Psoas muscle (tissue), 8 donors: ENCODE data around the gene SDHA. TPM values are rescaled to one million over a fixed set of nuclear protein-coding genes. Genes with fewer than 3 reads are reported as not detected.

Experiments used
- ATAC-seq, 4 donors: fragments of 200-7000 bp; cut with Tn5 transposase; one replicate each; pipeline ENCODE4 v1.9.1; 2020; ENCODE audit warnings: moderate library complexity in 3 of 4, mild to moderate bottlenecking in 2 of 4
- DNase-seq, 2 donors: peaks; one replicate each; pipeline ENCODE4 v3.0.0-alpha.2; 2020
- H3K27ac ChIP-seq: fragments of 200-600 bp; one replicate; pipeline ENCODE4 v1.8.0; 2022
- H3K27me3 ChIP-seq, 3 donors: fragments of 200-600 bp in 1 of 3; one replicate each; pipeline versions ENCODE4 v1.6.1 to v1.8.0; 2013 to 2022; ENCODE audit warnings: low read length in 2 of 3, mild to moderate bottlenecking in 2 of 3, moderate library complexity in 1 of 3; ENCODE audit not compliant: insufficient read depth in 3 of 3
- H3K36me3 ChIP-seq, 2 donors: fragments of 200-600 bp in 1 of 2; one replicate each; pipeline versions ENCODE4 v1.6.1 to v1.8.0; 2013 to 2022; ENCODE audit warnings: low read depth in 1 of 2, mild to moderate bottlenecking in 1 of 2, moderate library complexity in 1 of 2; ENCODE audit not compliant: insufficient read depth in 1 of 2
- H3K4me1 ChIP-seq: fragments of 200-600 bp; one replicate; pipeline ENCODE4 v1.8.0; 2022
- H3K4me3 ChIP-seq: fragments of 200-600 bp; one replicate; pipeline ENCODE4 v1.8.0; 2022; ENCODE audit warnings: mild to moderate bottlenecking
- H3K9me3 ChIP-seq: fragments of 200-600 bp; one replicate; pipeline ENCODE4 v1.8.0; 2022
- CTCF ChIP-seq: fragments of 200-600 bp; IDR thresholded peaks from one replicate; pipeline ENCODE4 v1.8.0; 2022; ENCODE audit warnings: antibody characterized with exemption
- WGBS, 3 donors: extraction: QIAGEN DNeasy Blood & Tissue Kit; methylation state at CpG; one replicate each; pipeline versions ENCODE4 v1.1.6 to v1.1.7; 2013; 5-methylcytosine and 5-hydroxymethylcytosine counted together
- intact Hi-C, 2 donors: fragments of 100-400 bp; cut with DNase I; formaldehyde crosslinking; loops; one replicate each; pipeline versions ENCODE4 v1.11.0 to v1.14.2; 2022
- polyA plus RNA-seq, 3 donors: library from polyadenylated mRNA; stranded (reverse); fragments of 200-250 nt; gene quantifications; one replicate each; pipeline ENCODE4 v1.2.3, GENCODE V29; 2013
- total RNA-seq, 4 donors: library from RNA; stranded (reverse); fragmentation: NEBNext Ultra II Directional in 2 of 4; extraction: Animal tissue kit (Norgen Biotek cat#: 25700) in 2 of 4; gene quantifications; one replicate each; pipeline versions ENCODE4 v1.2.1 to v1.2.4, GENCODE V29; 2021 to 2023
- donor health status: healthy with polysubstance abuse.
- donor health status: DM: no; HTN: no; CAD: no; lungs with moderate emphysema.
- donor health status: Bipolar disorder and iron deficiency.
- donor health status: healthy.
- donor health status: DM: yes; HTN: yes; CAD: no.
- donor health status: DM: no; HTN: no; CAD: no.
- donor health status: DM: no; HTN: no; CAD: no.
- donor health status: DM: yes; HTN: yes; CAD: no.

Gene SDHA
- total and polyA plus RNA-seq, 7 donors, result 160 to 363 (median 269) TPM

- Histone ChIP-seq H3K36me3 (no peaks in the 10 kb centered on the region), H3K4me3 (no peak overlapping the region), H3K27ac (no peak overlapping the region), H3K27me3 (peaks cover 0 to 12% (median 0%) of the 10 kb centered on the region in 3 donors), H3K9me3 (no peaks in the 10 kb centered on the region), H3K4me1 (no peaks in the 10 kb centered on the region)
- no peak for TF ChIP-seq CTCF
- DNase-seq, result peak; percentile 9 to 48
- intact Hi-C loops, result no loop called here
- 83 to 88% (median 83%) methylated on average over 21 to 23 of the region's 23 CpGs for WGBS, 3 donors
- ATAC-seq, result no peak
Measured at GRCh38 chr5:171801-172331, 46.3 kb upstream of the SDHA start.

GRCh38 chr5:172421-172820 lies 45.7 kb upstream of the SDHA start:
- Histone ChIP-seq H3K4me1 (no peaks in the 10 kb centered on the region), H3K27me3 (peaks cover 0 to 12% (median 0%) of the 10 kb centered on the region in 3 donors), H3K36me3 (no peaks in the 10 kb centered on the region), H3K9me3 (no peaks in the 10 kb centered on the region), H3K27ac (no peak overlapping the region), H3K4me3 (no peak overlapping the region)
- WGBS, 3 donors, result 79 to 82% (median 79%) methylated on average over 13 of the region's 13 CpGs
- TF ChIP-seq CTCF, result no peak
- DNase-seq (peak in 1 of 2 donors; percentile 16), ATAC-seq (no peak)
- intact Hi-C loops, result no loop called here

GRCh38 chr5:172841-173251 lies 45.3 kb upstream of the SDHA start:
- intact Hi-C loops, result no loop called here
- Histone ChIP-seq H3K36me3 (no peaks in the 10 kb centered on the region), H3K27me3 (peaks cover 0 to 12% (median 0%) of the 10 kb centered on the region in 3 donors), H3K4me1 (no peaks in the 10 kb centered on the region), H3K9me3 (no peaks in the 10 kb centered on the region), H3K4me3 (no peak overlapping the region), H3K27ac (no peak overlapping the region)
- 77 to 83% (median 81%) methylated on average over 17 of the region's 17 CpGs for WGBS, 3 donors
- ATAC-seq, result no peak
- peak; percentile 3 to 28 for DNase-seq
- no peak for TF ChIP-seq CTCF

GRCh38 chr5:173392-174290 lies 44.5 kb upstream of the SDHA start:
- no peaks in the 10 kb centered on the region for H3K9me3 ChIP-seq
- H3K27me3 ChIP-seq, result peaks cover 0 to 12% (median 0%) of the 10 kb centered on the region in 3 donors
- H3K36me3 ChIP-seq, result no peaks in the 10 kb centered on the region
- ATAC-seq (no peak), DNase-seq (peak; percentile 8 to 28)
- intact Hi-C loops, result no loop called here
- H3K4me3 ChIP-seq, result no peak overlapping the region
- no peak for TF ChIP-seq CTCF
- no peaks in the 10 kb centered on the region for H3K4me1 ChIP-seq
- H3K27ac ChIP-seq, result no peak overlapping the region
- 74 to 83% (median 75%) methylated on average over 21 to 22 of the region's 22 CpGs for WGBS, 3 donors
